Fibroblast of pulmonary artery (primary cell): ENCODE data around the gene RPL9.
"Not testable (repeated sequence)": the region's sequence is repeated elsewhere in the genome, so short reads cannot be mapped to it uniquely, and the experiment has no call there.

Experiments used
- DNase-seq: peaks from one replicate; pipeline ENCODE4 v3.0.0-alpha.2; 2010; ENCODE audit warnings: low read depth
- H3K4me3 ChIP-seq: replicated peaks from 2 replicates; pipeline ENCODE4 v1.5.1; 2011; ENCODE audit warnings: low read depth, mild to moderate bottlenecking, control low read depth, low read length, moderate library complexity
- CTCF ChIP-seq: IDR thresholded peaks from 2 replicates; pipeline ENCODE4 v1.5.1; 2011; ENCODE audit warnings: mild to moderate bottlenecking, control low read depth, low read length, inconsistent platforms; ENCODE audit errors: missing control alignments

RPL9 gene

GRCh38 chr4:39435659-39436563 is 22.8 kb downstream of the RPL9 start:
- H3K4me3 ChIP-seq, result no peak overlapping the region
- peak; percentile 41 for TF ChIP-seq CTCF
- no peak for DNase-seq

GRCh38 chr4:39433878-39434492 is 24.7 kb downstream of the RPL9 start:
- no peak overlapping the region for H3K4me3 ChIP-seq
- TF ChIP-seq CTCF, result no peak
- DNase-seq, result no peak

- DNase-seq, result no peak
- no peak for TF ChIP-seq CTCF
- no peak overlapping the region for H3K4me3 ChIP-seq
Measured at GRCh38 chr4:39429476-39430334, 29.0 kb downstream of the RPL9 start.

GRCh38 chr4:39427520-39428114 is 31.1 kb downstream of the RPL9 start:
- H3K4me3 ChIP-seq, result no peak overlapping the region
- no peak for TF ChIP-seq CTCF
- DNase-seq, result no peak

GRCh38 chr4:39426728-39427127 is 32.0 kb downstream of the RPL9 start:
- H3K4me3 ChIP-seq, result no peak overlapping the region
- DNase-seq, result no peak
- no peak for TF ChIP-seq CTCF

GRCh38 chr4:39425297-39425696 is 33.4 kb downstream of the RPL9 start:
- not testable (repeated sequence) for H3K4me3 ChIP-seq, DNase-seq
